GM19395 (cell line): Measurements from ENCODE around the gene EEF1G.
A peak's percentile ranks its signal among the peaks of the same experiment; 100 is the strongest.
"Not testable (repeated sequence)": the region's sequence is repeated elsewhere in the genome, so short reads cannot be mapped to it uniquely, and the experiment has no call there.

Experiments
- ATAC-seq: cut with Tn5 transposase; IDR thresholded peaks from one replicate; pipeline ENCODE4 v1.9.1; 2021; ENCODE audit warnings: mild to moderate bottlenecking, moderate library complexity; ENCODE audit not compliant: unreplicated experiment

EEF1G gene

GRCh38 chr11:62573592-62574362, at the start of gene EEF1G:
TSS of gene EEF1G (minus strand) at chr11:62573891. CDS start at chr11:62573842, 49 bp downstream.
- ATAC-seq, result peak; percentile 83

- ATAC-seq, result no peak
Measured at GRCh38 chr11:62622476-62623089, 48.9 kb upstream of the EEF1G start.

- ATAC-seq, result peak; percentile 91
Measured at GRCh38 chr11:62621567-62622470, 48.1 kb upstream of the EEF1G start, which contains the start of gene B3GAT3. TSS of gene B3GAT3 (minus strand) at chr11:62621986. CDS start at chr11:62621947, 39 bp downstream.

- no peak for ATAC-seq
Measured at GRCh38 chr11:62621027-62621566, 47.4 kb upstream of the EEF1G start.

- ATAC-seq, result not testable (repeated sequence)
Measured at GRCh38 chr11:62616957-62617356, 43.3 kb upstream of the EEF1G start.

- ATAC-seq, result no peak
Measured at GRCh38 chr11:62615521-62615920, 41.8 kb upstream of the EEF1G start.

GRCh38 chr11:62614275-62614674, 40.6 kb upstream of the EEF1G start:
- no peak for ATAC-seq

GRCh38 chr11:62613291-62613778, 39.6 kb upstream of the EEF1G start:
- ATAC-seq, result no peak

GRCh38 chr11:62612366-62613290, 38.9 kb upstream of the EEF1G start, which contains the start of the genes EML3 and ROM1:
TSS of gene EML3 (minus strand) at chr11:62612775. CDS start at chr11:62612457, 318 bp downstream.
TSS of gene ROM1 (plus strand) at chr11:62613257. CDS start at chr11:62613282, 25 bp downstream.
- ATAC-seq, result peak; percentile 78

GRCh38 chr11:62611705-62612365, 38.1 kb upstream of the EEF1G start:
- ATAC-seq, result peak; percentile 40

GRCh38 chr11:62610814-62611704, 37.4 kb upstream of the EEF1G start:
- ATAC-seq, result no peak

GRCh38 chr11:62610403-62610802, 36.7 kb upstream of the EEF1G start:
- ATAC-seq, result no peak

- ATAC-seq, result no peak
Measured at GRCh38 chr11:62608776-62609175, 35.1 kb upstream of the EEF1G start.

- ATAC-seq, result no peak
Measured at GRCh38 chr11:62607714-62608113, 34.0 kb upstream of the EEF1G start.

GRCh38 chr11:62605902-62606301, 32.2 kb upstream of the EEF1G start:
- no peak for ATAC-seq

- ATAC-seq, result no peak
Measured at GRCh38 chr11:62605467-62605866, 31.8 kb upstream of the EEF1G start.

GRCh38 chr11:62604460-62605120, 30.9 kb upstream of the EEF1G start:
- ATAC-seq, result no peak
